ENCODE measurements around the gene FBXO36. TPM values are rescaled to one million over a fixed set of nuclear protein-coding genes. Genes with fewer than 3 reads are reported as not detected.

Gene FBXO36
- total RNA-seq, 1 donor from 2014 or later = 3.6 TPM

- no peak for DNase-seq (ENCODE audit: low spot score)
- Mint-ChIP-seq H3K9me3 (ENCODE audit: unreplicated experiment) (no peaks in the 10 kb centered on the region), H3K4me1 (ENCODE audit: unreplicated experiment) (peaks cover 11% of the 10 kb centered on the region), H3K27me3 (ENCODE audit: unreplicated experiment) (peaks cover 3% of the 10 kb centered on the region), H3K27ac (ENCODE audit: unreplicated experiment) (no peak overlapping the region), H3K36me3 (ENCODE audit: low read depth, unreplicated experiment) (no peaks in the 10 kb centered on the region), H3K4me3 (ENCODE audit: unreplicated experiment) (no peak overlapping the region)
- TF ChIP-seq CTCF (IDR thresholded peaks at IDR 0.05; ENCODE audit: unreplicated experiment) = no peak
Observed at GRCh38 chr2:229887441-229887840, 34.9 kb upstream of the FBXO36 start.

GRCh38 chr2:229888031-229888430, 34.3 kb upstream of the FBXO36 start:
- TF ChIP-seq CTCF (IDR thresholded peaks at IDR 0.05; ENCODE audit: unreplicated experiment) = no peak
- Mint-ChIP-seq H3K4me1 (ENCODE audit: unreplicated experiment) (peaks cover 15% of the 10 kb centered on the region), H3K27ac (ENCODE audit: unreplicated experiment) (no peak overlapping the region), H3K4me3 (ENCODE audit: unreplicated experiment) (no peak overlapping the region), H3K36me3 (ENCODE audit: low read depth, unreplicated experiment) (no peaks in the 10 kb centered on the region), H3K9me3 (ENCODE audit: unreplicated experiment) (no peaks in the 10 kb centered on the region), H3K27me3 (ENCODE audit: unreplicated experiment) (peaks cover 3% of the 10 kb centered on the region)
- DNase-seq (ENCODE audit: low spot score) = no peak

- Mint-ChIP-seq H3K27ac (ENCODE audit: unreplicated experiment) (no peak overlapping the region), H3K4me3 (ENCODE audit: unreplicated experiment) (no peak overlapping the region)
Observed at GRCh38 chr2:229889023-229889422, 33.3 kb upstream of the FBXO36 start.

GRCh38 chr2:229896857-229897256, 25.4 kb upstream of the FBXO36 start:
- Mint-ChIP-seq H3K9me3 (ENCODE audit: unreplicated experiment) (no peaks in the 10 kb centered on the region), H3K4me3 (ENCODE audit: unreplicated experiment) (no peak overlapping the region), H3K4me1 (ENCODE audit: unreplicated experiment) (peaks cover 33% of the 10 kb centered on the region), H3K36me3 (ENCODE audit: low read depth, unreplicated experiment) (peaks cover 4% of the 10 kb centered on the region), H3K27me3 (ENCODE audit: unreplicated experiment) (no peaks in the 10 kb centered on the region), H3K27ac (ENCODE audit: unreplicated experiment) (no peak overlapping the region)
- TF ChIP-seq CTCF (IDR thresholded peaks at IDR 0.05; ENCODE audit: unreplicated experiment) = no peak
- DNase-seq (ENCODE audit: low spot score) = no peak

More at GRCh38 chr2:229889023-229889422, 33.3 kb upstream of the FBXO36 start:
- peaks cover 2% of the 10 kb centered on the region for H3K27me3 Mint-ChIP-seq (ENCODE audit: unreplicated experiment)
- no peak for TF ChIP-seq CTCF (IDR thresholded peaks at IDR 0.05; ENCODE audit: unreplicated experiment)
- peaks cover 23% of the 10 kb centered on the region for H3K4me1 Mint-ChIP-seq (ENCODE audit: unreplicated experiment)
- no peaks in the 10 kb centered on the region for H3K36me3 Mint-ChIP-seq (ENCODE audit: low read depth, unreplicated experiment)
- H3K9me3 Mint-ChIP-seq (ENCODE audit: unreplicated experiment) = no peaks in the 10 kb centered on the region
- DNase-seq (ENCODE audit: low spot score) = no peak

- Mint-ChIP-seq H3K4me1 (ENCODE audit: unreplicated experiment) (peaks cover 20% of the 10 kb centered on the region), H3K9me3 (ENCODE audit: unreplicated experiment) (no peaks in the 10 kb centered on the region), H3K36me3 (ENCODE audit: low read depth, unreplicated experiment) (peaks cover 9% of the 10 kb centered on the region), H3K27me3 (ENCODE audit: unreplicated experiment) (no peaks in the 10 kb centered on the region), H3K27ac (ENCODE audit: unreplicated experiment) (no peak overlapping the region), H3K4me3 (ENCODE audit: unreplicated experiment) (no peak overlapping the region)
- DNase-seq (ENCODE audit: low spot score) = no peak
- no peak for TF ChIP-seq CTCF (IDR thresholded peaks at IDR 0.05; ENCODE audit: unreplicated experiment)
Observed at GRCh38 chr2:229899604-229900003, 22.7 kb upstream of the FBXO36 start.
